ENCODE results near the gene SHPK. TPM values are rescaled to one million over a fixed set of nuclear protein-coding genes. Genes with fewer than 3 reads are reported as not detected.

SHPK gene, protein sequence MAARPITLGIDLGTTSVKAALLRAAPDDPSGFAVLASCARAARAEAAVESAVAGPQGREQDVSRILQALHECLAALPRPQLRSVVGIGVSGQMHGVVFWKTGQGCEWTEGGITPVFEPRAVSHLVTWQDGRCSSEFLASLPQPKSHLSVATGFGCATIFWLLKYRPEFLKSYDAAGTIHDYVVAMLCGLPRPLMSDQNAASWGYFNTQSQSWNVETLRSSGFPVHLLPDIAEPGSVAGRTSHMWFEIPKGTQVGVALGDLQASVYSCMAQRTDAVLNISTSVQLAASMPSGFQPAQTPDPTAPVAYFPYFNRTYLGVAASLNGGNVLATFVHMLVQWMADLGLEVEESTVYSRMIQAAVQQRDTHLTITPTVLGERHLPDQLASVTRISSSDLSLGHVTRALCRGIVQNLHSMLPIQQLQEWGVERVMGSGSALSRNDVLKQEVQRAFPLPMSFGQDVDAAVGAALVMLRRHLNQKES
- 12.2 to 17.4 TPM (median 16.1 TPM) in 5 replicates for total RNA-seq (2022; extraction: Qiagen RNA extraction)

GRCh38 chr17:3636154-3636907 is at the start of gene SHPK, which contains the start of gene CTNS:
Gene SHPK, minus strand, starts transcription at chr17:3636250. Its CDS starts 31 bp downstream, at chr17:3636219.
Gene CTNS, plus strand, starts transcription at chr17:3636760. Its CDS starts 3,447 bp downstream, at chr17:3640207.

GRCh38 chr17:3668279-3669084 is 32.4 kb upstream of the SHPK start, which contains the start of the genes EMC6 and TAX1BP3:
Gene EMC6, plus strand, starts transcription at chr17:3668812. Its CDS starts 335 bp downstream, at chr17:3669147.
Gene TAX1BP3, minus strand, starts transcription at chr17:3668578. Its CDS starts 52 bp downstream, at chr17:3668526.

Other genes starting within 250 kb of the SHPK start
- not detected in 5 replicates for gene OR3A2, start 249.9 kb downstream of the SHPK start, total RNA-seq (2022; extraction: Qiagen RNA extraction)
- gene OR1E1, start 237.8 kb downstream of the SHPK start, total RNA-seq (2022; extraction: Qiagen RNA extraction): not detected in 5 replicates
- gene OR3A3, start 224.9 kb downstream of the SHPK start, total RNA-seq (2022; extraction: Qiagen RNA extraction): not detected in 5 replicates
- gene OR1E2, start 202.4 kb downstream of the SHPK start, total RNA-seq (2022; extraction: Qiagen RNA extraction): not detected in 5 replicates
- not detected in 5 replicates for gene SPATA22, start 164.4 kb downstream of the SHPK start, total RNA-seq (2022; extraction: Qiagen RNA extraction)
- gene ASPA, start 160.3 kb downstream of the SHPK start, total RNA-seq (2022; extraction: Qiagen RNA extraction): not detected in 5 replicates
- 0.22 to 0.59 TPM (median 0.28 TPM) in 5 replicates for gene TRPV3, start 78.4 kb downstream of the SHPK start, total RNA-seq (2022; extraction: Qiagen RNA extraction)
- gene TRPV1, start 26.8 kb downstream of the SHPK start, total RNA-seq (2022; extraction: Qiagen RNA extraction): 3.5 to 5.3 TPM (median 4.3 TPM) in 5 replicates
- 10.4 to 14.3 TPM (median 13.8 TPM) in 5 replicates for gene CTNS, start 510 bp upstream of the SHPK start, total RNA-seq (2022; extraction: Qiagen RNA extraction)
- 283 to 347 TPM (median 340 TPM) in 5 replicates for gene TAX1BP3, start 32.3 kb upstream of the SHPK start, total RNA-seq (2022; extraction: Qiagen RNA extraction)
- 102 to 161 TPM (median 154 TPM) in 5 replicates for gene EMC6, start 32.6 kb upstream of the SHPK start, total RNA-seq (2022; extraction: Qiagen RNA extraction)
- gene P2RX5, start 59.9 kb upstream of the SHPK start, total RNA-seq (2022; extraction: Qiagen RNA extraction): 17.8 to 24.2 TPM (median 23.5 TPM) in 5 replicates
- gene HASPIN, start 87.7 kb upstream of the SHPK start, total RNA-seq (2022; extraction: Qiagen RNA extraction): 11.9 to 13.9 TPM (median 12.3 TPM) in 5 replicates
- gene ITGAE, start 164.9 kb upstream of the SHPK start, total RNA-seq (2022; extraction: Qiagen RNA extraction): 93.9 to 98.5 TPM (median 95.1 TPM) in 5 replicates
- gene NCBP3, start 210.0 kb upstream of the SHPK start, total RNA-seq (2022; extraction: Qiagen RNA extraction): 27.5 to 31.2 TPM (median 30.0 TPM) in 5 replicates